Activated CD8-positive, alpha-beta memory T cell treated with anti-CD3 and anti-CD28 coated beads, Interleukin-2, amount 50 U/mL, for 24 hours (primary cell): Measurements from ENCODE around the gene MALRD1.

Source experiments
- DNase-seq: peaks from one replicate; pipeline ENCODE4 v3.0.0-alpha.2; 2020; ENCODE audit errors: extremely low read depth

Gene MALRD1

GRCh38 chr10:19107406-19107805, 58.8 kb downstream of the MALRD1 start:
- no peak for DNase-seq

- DNase-seq: no peak
Measured at GRCh38 chr10:19111501-19112267, 63.1 kb downstream of the MALRD1 start.

- no peak for DNase-seq
Measured at GRCh38 chr10:19117438-19117837, 68.8 kb downstream of the MALRD1 start.

GRCh38 chr10:19119191-19119590, 70.6 kb downstream of the MALRD1 start:
- no peak for DNase-seq

GRCh38 chr10:19120381-19120908, 71.8 kb downstream of the MALRD1 start:
- no peak for DNase-seq

GRCh38 chr10:19133992-19134391, 85.4 kb downstream of the MALRD1 start:
- DNase-seq: no peak

GRCh38 chr10:19142967-19143366, 94.4 kb downstream of the MALRD1 start:
- DNase-seq: no peak

GRCh38 chr10:19144206-19144605, 95.6 kb downstream of the MALRD1 start:
- no peak for DNase-seq

- DNase-seq: no peak
Measured at GRCh38 chr10:19154375-19154774, 105.8 kb downstream of the MALRD1 start.

- DNase-seq: no peak
Measured at GRCh38 chr10:19158358-19158757, 109.8 kb downstream of the MALRD1 start.

- DNase-seq: no peak
Measured at GRCh38 chr10:19158870-19159269, 110.3 kb downstream of the MALRD1 start.

- no peak for DNase-seq
Measured at GRCh38 chr10:19164461-19164860, 115.9 kb downstream of the MALRD1 start.

- DNase-seq: no peak
Measured at GRCh38 chr10:19168584-19168983, 120.0 kb downstream of the MALRD1 start.

- no peak for DNase-seq
Measured at GRCh38 chr10:19169041-19169440, 120.4 kb downstream of the MALRD1 start.

GRCh38 chr10:19169684-19170083, 121.1 kb downstream of the MALRD1 start:
- no peak for DNase-seq

GRCh38 chr10:19178675-19179074, 130.1 kb downstream of the MALRD1 start:
- no peak for DNase-seq

GRCh38 chr10:19184891-19185290, 136.3 kb downstream of the MALRD1 start:
- DNase-seq: no peak

- no peak for DNase-seq
Measured at GRCh38 chr10:19194866-19195265, 146.3 kb downstream of the MALRD1 start.

GRCh38 chr10:19195698-19196097, 147.1 kb downstream of the MALRD1 start:
- DNase-seq: no peak

GRCh38 chr10:19200211-19200610, 151.6 kb downstream of the MALRD1 start:
- no peak for DNase-seq

- no peak for DNase-seq
Measured at GRCh38 chr10:19204246-19204917, 155.8 kb downstream of the MALRD1 start.

- no peak for DNase-seq
Measured at GRCh38 chr10:19209319-19209718, 160.7 kb downstream of the MALRD1 start.

GRCh38 chr10:19212590-19212989, 164.0 kb downstream of the MALRD1 start:
- no peak for DNase-seq
